SKM-1 treated with dmso at 0.1 percent for 144 hours (cell line): ENCODE measurements around the gene HIPK1.
"Not testable (repeated sequence)": the region's sequence is repeated elsewhere in the genome, so short reads cannot be mapped to it uniquely, and the experiment has no call there.

ENCODE experiments used
- DNase-seq: peaks from one replicate; lab custom pipeline; 2025; ENCODE audit not compliant: unreplicated experiment; lab: John Stamatoyannopoulos, UW

HIPK1 gene

GRCh38 chr1:114009393-114009792, 80.3 kb downstream of the HIPK1 start:
- no peak for DNase-seq

- DNase-seq = no peak
Observed at GRCh38 chr1:114010433-114011184, 81.5 kb downstream of the HIPK1 start.

- no peak for DNase-seq
Observed at GRCh38 chr1:114011796-114012195, 82.7 kb downstream of the HIPK1 start.

GRCh38 chr1:114015075-114015474, 86.0 kb downstream of the HIPK1 start:
- DNase-seq = no peak

GRCh38 chr1:114019724-114020123, 90.6 kb downstream of the HIPK1 start:
- not testable (repeated sequence) for DNase-seq

- DNase-seq = no peak
Observed at GRCh38 chr1:114021665-114022099, 92.6 kb downstream of the HIPK1 start.

GRCh38 chr1:114022877-114023276, 93.8 kb downstream of the HIPK1 start:
- DNase-seq = no peak

GRCh38 chr1:114023377-114023776, 94.3 kb downstream of the HIPK1 start:
- no peak for DNase-seq

- no peak for DNase-seq
Observed at GRCh38 chr1:114024049-114024448, 94.9 kb downstream of the HIPK1 start.

GRCh38 chr1:114025609-114026401, 96.7 kb downstream of the HIPK1 start:
- no peak for DNase-seq

- DNase-seq = no peak
Observed at GRCh38 chr1:114026797-114027196, 97.7 kb downstream of the HIPK1 start.
